ENCODE results near the gene CYB5R3.

Gene CYB5R3

GRCh38 chr22:42649246-42650099 is at the start of gene CYB5R3:
TSS of gene CYB5R3 (minus strand) at chr22:42649392. CDS start at chr22:42649315, 77 bp downstream.
- DNase-seq (ENCODE audit: low spot score), result peak; percentile 96

DNA sequence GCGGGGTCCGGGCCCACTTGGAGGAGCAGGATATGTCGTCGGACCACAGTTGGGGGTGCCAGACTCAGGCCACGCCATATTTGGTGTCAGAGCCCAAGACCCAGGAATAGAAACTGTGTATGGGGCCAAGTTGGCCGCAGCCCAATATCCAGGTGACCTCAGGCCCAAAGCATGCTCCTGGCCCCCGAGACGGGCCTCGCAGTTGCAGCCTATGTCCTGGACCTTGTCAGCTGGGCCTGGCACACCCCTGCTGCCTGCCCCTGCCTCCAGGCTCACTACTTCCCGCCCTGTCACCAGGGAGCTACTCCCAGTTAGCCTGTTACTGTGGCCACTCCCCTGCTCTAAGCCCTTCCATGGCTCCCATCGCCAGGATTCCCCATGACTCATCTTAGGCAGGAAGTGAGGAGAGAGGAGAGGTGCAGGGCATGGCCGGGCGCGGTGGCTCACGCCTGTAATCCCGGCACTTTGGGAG is 48.4 kb upstream of the CYB5R3 start:
- DNase-seq (ENCODE audit: low spot score), result peak; percentile 93

DNA sequence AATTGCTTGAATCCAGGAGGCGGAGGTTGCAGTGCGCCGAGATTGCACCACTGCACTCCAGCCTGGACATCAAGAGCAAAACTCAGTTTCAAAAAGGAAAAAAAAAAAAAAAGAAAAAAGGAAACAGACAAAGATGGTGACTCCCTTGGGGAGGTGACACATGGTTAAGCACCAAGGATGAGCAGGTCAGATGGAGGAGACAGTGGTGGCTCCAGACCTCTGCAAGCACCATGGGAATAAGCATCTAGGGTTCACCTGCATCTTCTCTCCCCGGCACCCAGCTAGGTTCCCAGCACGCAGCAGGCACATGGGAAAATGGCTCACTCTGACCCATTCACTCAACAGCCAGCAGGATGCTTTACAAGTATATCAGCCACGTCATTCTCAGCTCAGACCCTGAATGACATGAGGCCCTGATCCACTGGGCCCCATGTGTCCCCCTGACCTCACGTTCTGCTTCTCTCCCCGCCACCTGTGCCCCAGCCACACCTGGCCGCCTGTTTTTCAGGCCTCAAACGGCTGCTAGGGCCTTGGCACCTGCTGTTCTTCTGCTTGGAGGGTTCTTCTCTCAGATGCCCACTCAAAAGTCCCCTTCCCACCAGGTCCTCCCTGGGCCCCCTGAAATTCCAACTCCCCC is 47.3 kb upstream of the CYB5R3 start:
- DNase-seq (ENCODE audit: low spot score), result no peak

GRCh38 chr22:42695294-42695693 is 46.1 kb upstream of the CYB5R3 start:
- no peak for DNase-seq (ENCODE audit: low spot score)

- DNase-seq (ENCODE audit: low spot score), result no peak
These were observed 44.8 kb upstream of the CYB5R3 start for GRCh38 chr22:42693763-42694683.

- DNase-seq (ENCODE audit: low spot score), result no peak
These were observed 44.0 kb upstream of the CYB5R3 start for GRCh38 chr22:42693055-42693762.

GRCh38 chr22:42692239-42693054 is 43.3 kb upstream of the CYB5R3 start:
- DNase-seq (ENCODE audit: low spot score), result no peak

DNA sequence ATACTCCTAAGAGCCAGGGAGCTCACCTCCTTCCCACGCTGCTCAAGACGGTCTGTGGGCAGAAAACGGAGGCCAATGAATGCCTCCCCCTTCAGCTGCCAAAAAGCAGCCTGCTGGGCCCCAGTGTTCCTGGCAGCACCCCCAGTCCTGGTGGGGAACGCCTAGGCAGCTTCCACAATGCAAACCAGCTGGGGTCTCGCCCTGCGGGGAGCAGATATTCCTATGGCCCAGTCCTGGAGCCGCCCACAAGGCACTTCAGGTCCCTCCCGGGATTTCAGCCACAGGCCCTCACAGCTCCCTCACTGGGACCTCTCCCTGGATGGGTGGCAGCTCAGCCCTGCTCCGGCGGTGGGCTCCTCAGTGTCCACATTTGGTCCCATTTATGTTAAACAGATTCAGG is 42.2 kb upstream of the CYB5R3 start:
- no peak for DNase-seq (ENCODE audit: low spot score)

DNA sequence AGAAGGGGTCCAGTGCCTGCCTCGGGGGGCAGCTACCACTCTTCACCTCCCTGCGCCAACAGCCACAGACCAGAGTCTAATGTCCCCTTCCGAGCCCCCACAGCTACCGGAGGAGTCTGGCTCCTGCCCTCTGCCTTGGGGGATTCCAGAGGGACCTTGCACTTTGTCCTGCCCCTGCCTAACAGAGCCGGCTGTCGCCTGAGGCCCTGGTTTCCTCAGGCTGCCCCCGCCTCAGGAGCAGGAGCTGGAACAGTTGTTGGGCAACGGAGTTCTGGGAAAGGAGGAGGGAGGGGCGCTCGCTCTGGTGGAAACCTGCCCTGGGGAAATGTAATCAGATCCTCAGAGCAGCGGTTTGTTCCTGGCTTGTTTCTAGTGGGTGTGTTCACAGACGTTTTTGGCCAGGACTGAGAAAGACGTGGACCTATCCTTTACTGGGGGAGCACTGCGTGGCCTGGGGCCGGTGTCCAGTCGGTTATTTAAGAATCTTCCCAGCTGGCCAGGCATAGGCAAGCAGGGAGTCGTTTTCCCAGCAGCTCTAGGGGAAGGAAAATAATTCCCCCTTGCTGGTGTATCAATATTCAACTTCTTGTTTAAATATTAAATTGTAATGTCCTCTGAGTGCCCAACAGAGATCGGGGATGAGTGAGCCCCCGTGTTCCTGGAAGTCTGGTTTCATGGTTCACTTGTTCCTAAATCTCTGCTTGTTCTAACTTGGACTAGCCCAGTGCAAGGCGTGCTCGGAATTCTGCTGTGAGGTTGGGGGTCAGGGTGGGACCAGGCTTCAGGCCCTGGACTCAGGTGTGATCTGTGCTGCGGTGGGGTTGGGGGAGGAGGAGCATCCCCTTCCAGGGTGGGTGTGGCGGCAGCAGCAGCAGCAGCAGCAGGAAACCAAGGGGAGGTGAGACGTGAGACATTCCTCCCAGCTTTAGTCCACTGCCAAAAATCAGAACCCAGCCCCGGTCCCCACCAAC is 39.3 kb upstream of the CYB5R3 start:
- peak; percentile 84 for DNase-seq (ENCODE audit: low spot score)

- DNase-seq (ENCODE audit: low spot score), result no peak
These were observed 37.7 kb upstream of the CYB5R3 start for GRCh38 chr22:42686756-42687491.

DNA sequence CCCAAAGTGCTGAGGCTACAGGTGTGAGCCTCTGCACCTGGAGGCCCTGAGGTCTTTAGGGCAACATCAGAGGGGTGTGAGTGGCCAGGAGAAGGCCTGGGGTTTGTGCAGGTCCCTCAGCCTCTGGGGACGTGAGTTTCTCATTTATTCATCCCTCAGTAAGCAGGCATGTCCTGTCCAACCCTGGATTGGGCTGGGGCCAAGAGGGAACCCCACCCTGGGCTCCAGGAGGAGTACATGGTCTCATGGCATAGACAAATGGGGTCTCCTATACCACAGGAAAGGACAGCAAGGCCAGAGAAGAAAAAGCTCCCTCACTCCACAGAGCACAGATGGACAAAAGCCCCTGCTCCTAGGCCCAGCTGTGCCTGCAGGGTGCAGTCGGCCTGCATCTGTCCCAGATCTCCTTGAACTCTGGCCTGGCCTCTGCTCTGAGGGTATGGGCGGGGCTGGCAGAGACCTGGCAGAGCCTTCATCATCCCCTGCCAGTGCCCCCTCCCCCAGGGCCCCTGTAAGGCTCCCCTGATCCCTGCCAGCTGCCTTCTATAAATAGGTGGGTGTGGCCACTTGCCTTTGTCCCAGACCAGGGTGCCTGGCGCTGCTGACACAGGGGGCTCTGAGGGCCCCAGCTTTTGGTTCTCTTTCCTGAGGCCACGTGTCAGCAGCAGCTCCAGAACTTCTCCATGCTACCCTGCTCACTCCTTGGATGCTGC is 36.9 kb upstream of the CYB5R3 start:
- no peak for DNase-seq (ENCODE audit: low spot score)

- no peak for DNase-seq (ENCODE audit: low spot score)
These were observed 35.4 kb upstream of the CYB5R3 start for GRCh38 chr22:42684462-42685195.

- DNase-seq (ENCODE audit: low spot score), result no peak
These were observed 34.5 kb upstream of the CYB5R3 start for GRCh38 chr22:42683578-42684283.

DNA sequence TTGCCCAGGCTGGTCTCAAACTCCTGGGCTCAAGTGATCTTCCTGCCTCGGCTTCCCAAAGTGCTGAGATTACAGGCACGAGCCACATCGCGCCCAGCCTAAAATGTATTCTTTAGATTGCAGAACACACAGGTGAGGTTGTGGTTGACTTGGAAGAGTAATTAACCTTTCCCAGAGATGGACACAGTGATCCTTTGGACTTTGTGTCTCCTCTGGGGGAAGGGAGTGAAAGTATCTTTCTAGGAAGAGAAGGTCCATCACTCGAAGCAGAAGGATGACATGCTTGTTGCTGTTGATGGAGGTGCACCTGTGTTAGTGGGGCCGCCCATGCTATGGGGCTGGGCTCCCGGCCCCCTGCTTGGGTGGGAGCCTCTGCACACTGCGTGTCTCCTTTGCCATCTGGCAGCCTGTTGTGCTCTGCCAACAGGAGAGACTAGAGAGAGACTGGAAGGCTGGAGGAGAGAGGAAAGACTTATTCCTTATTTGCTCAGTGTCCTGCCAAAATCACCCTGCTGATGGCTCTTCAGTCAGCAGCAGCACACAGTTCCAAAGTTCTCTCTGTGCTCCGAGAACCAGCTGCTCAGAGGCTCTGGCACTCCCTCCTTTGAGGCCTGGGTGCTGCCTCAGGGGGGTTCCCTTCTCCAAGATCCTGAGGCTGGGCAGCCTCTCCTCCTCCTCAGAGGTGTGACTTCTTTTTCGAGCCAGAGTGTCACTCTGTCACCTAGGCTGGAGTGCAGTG is 33.1 kb upstream of the CYB5R3 start:
- DNase-seq (ENCODE audit: low spot score), result no peak

GRCh38 chr22:42680648-42681047 is 31.5 kb upstream of the CYB5R3 start:
- DNase-seq (ENCODE audit: low spot score), result peak; percentile 98

DNA sequence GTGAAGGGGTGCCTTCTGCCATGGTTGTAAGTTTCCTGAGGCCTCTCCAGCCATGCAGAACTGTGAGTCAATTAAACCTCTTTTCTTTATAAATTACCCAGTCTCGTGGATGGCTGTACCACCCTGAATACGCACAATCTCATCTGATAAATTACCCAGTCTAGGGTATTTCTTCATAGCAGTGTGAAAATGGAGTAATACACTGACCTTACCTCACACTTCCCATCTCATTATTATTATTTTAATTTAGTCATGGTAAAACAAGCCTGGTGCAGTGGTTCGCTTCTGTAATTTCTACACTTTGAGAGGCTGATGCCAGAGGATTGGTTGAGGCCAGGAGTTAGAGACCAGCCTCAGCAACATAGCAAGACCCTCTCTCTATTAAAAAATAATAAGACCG is 30.5 kb upstream of the CYB5R3 start:
- DNase-seq (ENCODE audit: low spot score), result no peak

All from hepatic stellate cell (primary cell).